ENCODE measurements around the gene COPG1. TPM values are rescaled to one million over a fixed set of nuclear protein-coding genes. Genes with fewer than 3 reads are reported as not detected.
"Not testable (repeated sequence)": the region's sequence is repeated elsewhere in the genome, so short reads cannot be mapped to it uniquely, and the experiment has no call there.

The COPG1 gene
- total RNA-seq, 4 donors from 2014 or later = 35.6 to 409 (median 118) TPM

DNA sequence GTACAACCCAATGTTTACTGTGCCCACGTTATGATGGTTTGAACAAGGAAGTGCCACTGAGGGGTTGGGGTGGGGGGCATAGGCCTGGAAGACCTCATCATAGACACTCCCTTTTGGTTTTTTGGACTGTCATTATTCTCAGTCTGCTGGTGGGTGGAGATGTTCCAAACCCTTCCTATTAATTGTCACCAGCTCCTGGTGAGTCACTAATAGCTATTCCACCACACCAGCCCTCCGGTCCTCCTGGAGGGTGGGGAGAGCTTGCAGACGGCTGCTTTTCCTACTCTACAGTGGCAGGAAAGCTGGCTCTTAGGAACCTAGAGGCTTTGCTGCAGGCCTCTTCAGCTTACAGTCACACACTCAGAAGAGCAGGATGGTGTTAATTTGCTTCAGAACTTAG is 9.0 kb upstream of the COPG1 start:
- H3K36me3 ChIP-seq = no peaks in the 10 kb centered on the region
- no peak overlapping the region for H3K4me3 ChIP-seq
- intact Hi-C loops (cut with DNase I; ENCODE audit: low total_unique reads) = no loop called here
- H3K9me3 ChIP-seq = no peaks in the 10 kb centered on the region
- no peak for TF ChIP-seq POLR2A (IDR thresholded peaks at IDR 0.05)
- TF ChIP-seq, protein P1, sequence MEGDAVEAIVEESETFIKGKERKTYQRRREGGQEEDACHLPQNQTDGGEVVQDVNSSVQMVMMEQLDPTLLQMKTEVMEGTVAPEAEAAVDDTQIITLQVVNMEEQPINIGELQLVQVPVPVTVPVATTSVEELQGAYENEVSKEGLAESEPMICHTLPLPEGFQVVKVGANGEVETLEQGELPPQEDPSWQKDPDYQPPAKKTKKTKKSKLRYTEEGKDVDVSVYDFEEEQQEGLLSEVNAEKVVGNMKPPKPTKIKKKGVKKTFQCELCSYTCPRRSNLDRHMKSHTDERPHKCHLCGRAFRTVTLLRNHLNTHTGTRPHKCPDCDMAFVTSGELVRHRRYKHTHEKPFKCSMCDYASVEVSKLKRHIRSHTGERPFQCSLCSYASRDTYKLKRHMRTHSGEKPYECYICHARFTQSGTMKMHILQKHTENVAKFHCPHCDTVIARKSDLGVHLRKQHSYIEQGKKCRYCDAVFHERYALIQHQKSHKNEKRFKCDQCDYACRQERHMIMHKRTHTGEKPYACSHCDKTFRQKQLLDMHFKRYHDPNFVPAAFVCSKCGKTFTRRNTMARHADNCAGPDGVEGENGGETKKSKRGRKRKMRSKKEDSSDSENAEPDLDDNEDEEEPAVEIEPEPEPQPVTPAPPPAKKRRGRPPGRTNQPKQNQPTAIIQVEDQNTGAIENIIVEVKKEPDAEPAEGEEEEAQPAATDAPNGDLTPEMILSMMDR (IDR thresholded peaks at IDR 0.05) = no peak
- no peak for DNase-seq
- H3K27me3 ChIP-seq = no peaks in the 10 kb centered on the region
- no peaks in the 10 kb centered on the region for H3K4me1 ChIP-seq
- H3K27ac ChIP-seq = no peak overlapping the region

DNA sequence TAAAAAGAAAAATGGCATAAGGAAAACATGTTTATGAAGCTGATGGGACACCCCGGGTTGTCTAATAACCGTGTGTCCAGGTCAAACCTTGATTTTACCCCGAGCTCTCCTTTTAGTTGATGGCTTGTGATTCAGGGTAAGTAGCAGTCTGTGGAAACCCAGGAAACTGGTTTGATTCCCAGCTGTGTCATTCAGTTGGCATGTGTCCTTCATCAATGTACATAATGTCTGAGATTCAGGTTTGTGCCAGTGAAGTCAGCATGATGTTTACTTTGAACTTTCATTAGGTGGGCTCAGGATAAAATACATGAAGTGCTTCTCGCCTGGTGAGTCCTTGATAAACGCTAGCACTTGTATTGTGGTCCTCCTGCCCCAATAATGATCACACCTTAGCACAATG is 4.3 kb upstream of the COPG1 start:
- intact Hi-C loops (cut with DNase I; ENCODE audit: low total_unique reads) = no loop called here
- H3K36me3 ChIP-seq = no peaks in the 10 kb centered on the region
- H3K27ac ChIP-seq = peak overlapping the region; percentile 67 to 74
- no peak for TF ChIP-seq POLR2A (IDR thresholded peaks at IDR 0.05)
- no peak overlapping the region for H3K4me3 ChIP-seq
- peaks cover 0 to 1% of the 10 kb centered on the region in 2 donors for H3K4me1 ChIP-seq
- H3K27me3 ChIP-seq = no peaks in the 10 kb centered on the region
- DNase-seq = no peak
- no peaks in the 10 kb centered on the region for H3K9me3 ChIP-seq

DNA sequence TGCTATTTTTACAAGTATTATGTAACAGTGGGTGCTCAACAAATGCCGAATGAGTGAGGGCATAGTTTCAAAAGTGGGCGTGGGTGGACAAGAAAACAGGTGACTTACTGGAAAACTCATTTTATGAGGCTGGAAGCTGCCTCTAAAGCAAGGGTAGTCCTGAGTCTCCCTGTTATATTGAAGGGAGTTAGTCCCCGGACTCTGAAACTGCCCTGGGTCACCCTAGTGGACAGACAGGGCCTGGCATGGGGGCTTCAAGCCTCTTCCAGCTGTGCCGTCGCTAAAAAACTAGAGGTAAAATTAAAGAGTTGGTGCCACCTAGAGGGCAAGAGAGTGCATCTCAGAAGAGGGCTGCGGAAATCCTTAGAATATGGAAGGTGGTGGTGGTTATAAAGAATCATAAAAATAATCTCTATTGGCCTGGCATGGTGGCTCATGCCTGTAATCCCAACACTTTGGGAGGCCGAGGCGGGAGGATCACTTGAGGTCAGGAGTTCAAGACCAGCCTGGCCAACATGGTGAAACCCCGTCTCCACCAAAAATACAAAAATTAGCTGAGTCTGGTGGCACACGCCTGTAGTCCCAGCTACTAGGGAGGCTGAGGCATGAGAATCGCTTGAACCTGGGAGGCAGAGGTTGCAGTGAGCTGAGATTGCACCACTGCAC is 3.6 kb upstream of the COPG1 start:
- peak; percentile 79 to 85 for DNase-seq
- H3K4me1 ChIP-seq; H3K4me3 ChIP-seq; intact Hi-C loops (cut with DNase I; ENCODE audit: low total_unique reads); H3K9me3 ChIP-seq; H3K36me3 ChIP-seq; H3K27me3 ChIP-seq: not testable (repeated sequence)
- TF ChIP-seq, protein P1 (IDR thresholded peaks at IDR 0.05) = peak; percentile 91 to 94 (median 93)
- H3K27ac ChIP-seq = peak overlapping the region; percentile 67 to 74

- no peaks in the 10 kb centered on the region for H3K27me3 ChIP-seq
- H3K9me3 ChIP-seq = no peaks in the 10 kb centered on the region
- TF ChIP-seq, protein P1 (IDR thresholded peaks at IDR 0.05) = no peak
- TF ChIP-seq POLR2A (IDR thresholded peaks at IDR 0.05) = no peak
- H3K36me3 ChIP-seq = no peaks in the 10 kb centered on the region
- H3K4me1 ChIP-seq = peaks cover 0 to 6% of the 10 kb centered on the region in 2 donors
- no peak overlapping the region for H3K27ac ChIP-seq
- intact Hi-C loops (cut with DNase I; ENCODE audit: low total_unique reads) = no loop called here
- no peak overlapping the region for H3K4me3 ChIP-seq
- no peak for DNase-seq
Measured at GRCh38 chr3:129246636-129247035, 2.8 kb upstream of the COPG1 start.

GRCh38 chr3:129248286-129248979 is 973 bp upstream of the COPG1 start:
- no peak for DNase-seq
- H3K9me3 ChIP-seq = no peaks in the 10 kb centered on the region
- peaks cover 0 to 6% of the 10 kb centered on the region in 2 donors for H3K4me1 ChIP-seq
- TF ChIP-seq POLR2A (IDR thresholded peaks at IDR 0.05) = no peak
- TF ChIP-seq, protein P1 (IDR thresholded peaks at IDR 0.05) = no peak
- intact Hi-C loops (cut with DNase I; ENCODE audit: low total_unique reads) = no loop called here
- peak overlapping the region; percentile 85 to 90 for H3K27ac ChIP-seq
- no peaks in the 10 kb centered on the region for H3K36me3 ChIP-seq
- no peaks in the 10 kb centered on the region for H3K27me3 ChIP-seq
- peak overlapping the region; percentile 90 to 95 for H3K4me3 ChIP-seq

All from uterus (tissue), 4 donors.